Panc1 (cell line): ENCODE measurements around the gene DSCAM.

Experiments used
- POLR2AphosphoS5 ChIP-seq: IDR thresholded peaks from 2 replicates; pipeline ENCODE4 v1.6.1; 2012; ENCODE audit warnings: mild to moderate bottlenecking, low read depth, low read length, moderate library complexity
- TF ChIP-seq, protein P1 (sequence below): fragments of 450-650 bp; IDR thresholded peaks from 2 replicates; pipeline ENCODE4 v1.5.1; 2017; ENCODE audit warnings: mild to moderate bottlenecking
- TF ChIP-seq, protein P2 (sequence below), 2 experiments: IDR thresholded peaks; 2 replicates each; pipeline ENCODE4 v1.6.1; 2011 to 2012; ENCODE audit warnings: low read depth in 2 of 2, control low read depth in 1 of 2, low read length in 1 of 2, mild to moderate bottlenecking in 1 of 2, moderate library complexity in 1 of 2; ENCODE audit not compliant: insufficient read depth in 1 of 2

DNA sequence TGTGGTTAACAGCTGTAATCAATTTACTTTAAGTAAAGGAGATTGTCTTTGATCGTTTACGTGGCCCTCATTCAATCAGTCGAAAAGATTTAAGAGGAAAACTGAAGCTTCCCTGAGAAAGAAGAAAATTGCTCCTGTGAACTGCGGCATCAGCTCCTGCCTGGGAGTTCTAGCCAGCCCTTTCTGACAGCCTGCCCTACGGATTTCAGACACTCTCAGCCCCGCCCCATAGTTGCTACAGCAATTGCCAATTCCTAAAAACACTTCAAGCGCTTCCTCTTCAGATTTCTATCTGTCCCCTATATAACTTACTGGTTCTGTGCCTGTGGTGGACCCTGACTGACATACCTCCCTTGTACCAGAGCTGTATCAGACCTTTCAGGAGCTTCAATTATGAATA, 277.6 kb downstream of the DSCAM start:
- TF ChIP-seq, protein P1, sequence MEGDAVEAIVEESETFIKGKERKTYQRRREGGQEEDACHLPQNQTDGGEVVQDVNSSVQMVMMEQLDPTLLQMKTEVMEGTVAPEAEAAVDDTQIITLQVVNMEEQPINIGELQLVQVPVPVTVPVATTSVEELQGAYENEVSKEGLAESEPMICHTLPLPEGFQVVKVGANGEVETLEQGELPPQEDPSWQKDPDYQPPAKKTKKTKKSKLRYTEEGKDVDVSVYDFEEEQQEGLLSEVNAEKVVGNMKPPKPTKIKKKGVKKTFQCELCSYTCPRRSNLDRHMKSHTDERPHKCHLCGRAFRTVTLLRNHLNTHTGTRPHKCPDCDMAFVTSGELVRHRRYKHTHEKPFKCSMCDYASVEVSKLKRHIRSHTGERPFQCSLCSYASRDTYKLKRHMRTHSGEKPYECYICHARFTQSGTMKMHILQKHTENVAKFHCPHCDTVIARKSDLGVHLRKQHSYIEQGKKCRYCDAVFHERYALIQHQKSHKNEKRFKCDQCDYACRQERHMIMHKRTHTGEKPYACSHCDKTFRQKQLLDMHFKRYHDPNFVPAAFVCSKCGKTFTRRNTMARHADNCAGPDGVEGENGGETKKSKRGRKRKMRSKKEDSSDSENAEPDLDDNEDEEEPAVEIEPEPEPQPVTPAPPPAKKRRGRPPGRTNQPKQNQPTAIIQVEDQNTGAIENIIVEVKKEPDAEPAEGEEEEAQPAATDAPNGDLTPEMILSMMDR, result no peak
- TF ChIP-seq, protein P2, sequence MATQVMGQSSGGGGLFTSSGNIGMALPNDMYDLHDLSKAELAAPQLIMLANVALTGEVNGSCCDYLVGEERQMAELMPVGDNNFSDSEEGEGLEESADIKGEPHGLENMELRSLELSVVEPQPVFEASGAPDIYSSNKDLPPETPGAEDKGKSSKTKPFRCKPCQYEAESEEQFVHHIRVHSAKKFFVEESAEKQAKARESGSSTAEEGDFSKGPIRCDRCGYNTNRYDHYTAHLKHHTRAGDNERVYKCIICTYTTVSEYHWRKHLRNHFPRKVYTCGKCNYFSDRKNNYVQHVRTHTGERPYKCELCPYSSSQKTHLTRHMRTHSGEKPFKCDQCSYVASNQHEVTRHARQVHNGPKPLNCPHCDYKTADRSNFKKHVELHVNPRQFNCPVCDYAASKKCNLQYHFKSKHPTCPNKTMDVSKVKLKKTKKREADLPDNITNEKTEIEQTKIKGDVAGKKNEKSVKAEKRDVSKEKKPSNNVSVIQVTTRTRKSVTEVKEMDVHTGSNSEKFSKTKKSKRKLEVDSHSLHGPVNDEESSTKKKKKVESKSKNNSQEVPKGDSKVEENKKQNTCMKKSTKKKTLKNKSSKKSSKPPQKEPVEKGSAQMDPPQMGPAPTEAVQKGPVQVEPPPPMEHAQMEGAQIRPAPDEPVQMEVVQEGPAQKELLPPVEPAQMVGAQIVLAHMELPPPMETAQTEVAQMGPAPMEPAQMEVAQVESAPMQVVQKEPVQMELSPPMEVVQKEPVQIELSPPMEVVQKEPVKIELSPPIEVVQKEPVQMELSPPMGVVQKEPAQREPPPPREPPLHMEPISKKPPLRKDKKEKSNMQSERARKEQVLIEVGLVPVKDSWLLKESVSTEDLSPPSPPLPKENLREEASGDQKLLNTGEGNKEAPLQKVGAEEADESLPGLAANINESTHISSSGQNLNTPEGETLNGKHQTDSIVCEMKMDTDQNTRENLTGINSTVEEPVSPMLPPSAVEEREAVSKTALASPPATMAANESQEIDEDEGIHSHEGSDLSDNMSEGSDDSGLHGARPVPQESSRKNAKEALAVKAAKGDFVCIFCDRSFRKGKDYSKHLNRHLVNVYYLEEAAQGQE (IDR thresholded peaks at IDR 0.05; ENCODE audit: insufficient read depth in 1 of 2, low read depth in 2 of 2, low read length in 1 of 2), result no peak
- TF ChIP-seq POLR2AphosphoS5, result no peak
